Omental fat pad (tissue), 4 donors: ENCODE results near the gene GDF3. TPM values are rescaled to one million over a fixed set of nuclear protein-coding genes. Genes with fewer than 3 reads are reported as not detected.
"Not testable (repeated sequence)": the region's sequence is repeated elsewhere in the genome, so short reads cannot be mapped to it uniquely, and the experiment has no call there.

Experiments used
- ATAC-seq: fragments of 150-250 bp; one replicate; pipeline ENCODE4 v1.9.1; 2016; ENCODE audit warnings: mild to moderate bottlenecking, moderate library complexity; ENCODE audit not compliant: low FRiP score
- DNase-seq: peaks from one replicate; pipeline ENCODE4 v3.0.0-alpha.2; 2019; ENCODE audit warnings: low spot score
- total RNA-seq, 4 donors: library from RNA; depleted of rRNA; stranded (reverse); fragments of >200 nt; gene quantifications; one replicate each; pipeline ENCODE4 v1.1.0, GENCODE V29; 2016
- TF ChIP-seq, protein P1 (sequence below), 3 donors: fragments of 450-650 bp; IDR thresholded peaks; one replicate each; pipeline ENCODE4 v1.5.1; 2016 to 2017; ENCODE audit warnings: antibody characterized with exemption in 3 of 3, mild to moderate bottlenecking in 3 of 3, moderate library complexity in 2 of 3

GDF3 gene
- total RNA-seq, 4 donors from 2014 or later: not detected

- TF ChIP-seq, protein P1, sequence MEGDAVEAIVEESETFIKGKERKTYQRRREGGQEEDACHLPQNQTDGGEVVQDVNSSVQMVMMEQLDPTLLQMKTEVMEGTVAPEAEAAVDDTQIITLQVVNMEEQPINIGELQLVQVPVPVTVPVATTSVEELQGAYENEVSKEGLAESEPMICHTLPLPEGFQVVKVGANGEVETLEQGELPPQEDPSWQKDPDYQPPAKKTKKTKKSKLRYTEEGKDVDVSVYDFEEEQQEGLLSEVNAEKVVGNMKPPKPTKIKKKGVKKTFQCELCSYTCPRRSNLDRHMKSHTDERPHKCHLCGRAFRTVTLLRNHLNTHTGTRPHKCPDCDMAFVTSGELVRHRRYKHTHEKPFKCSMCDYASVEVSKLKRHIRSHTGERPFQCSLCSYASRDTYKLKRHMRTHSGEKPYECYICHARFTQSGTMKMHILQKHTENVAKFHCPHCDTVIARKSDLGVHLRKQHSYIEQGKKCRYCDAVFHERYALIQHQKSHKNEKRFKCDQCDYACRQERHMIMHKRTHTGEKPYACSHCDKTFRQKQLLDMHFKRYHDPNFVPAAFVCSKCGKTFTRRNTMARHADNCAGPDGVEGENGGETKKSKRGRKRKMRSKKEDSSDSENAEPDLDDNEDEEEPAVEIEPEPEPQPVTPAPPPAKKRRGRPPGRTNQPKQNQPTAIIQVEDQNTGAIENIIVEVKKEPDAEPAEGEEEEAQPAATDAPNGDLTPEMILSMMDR (IDR thresholded peaks at IDR 0.05): no peak
- ATAC-seq (no peak), DNase-seq (no peak)
Measured at GRCh38 chr12:7694556-7695236, 879 bp downstream of the GDF3 start.

DNA sequence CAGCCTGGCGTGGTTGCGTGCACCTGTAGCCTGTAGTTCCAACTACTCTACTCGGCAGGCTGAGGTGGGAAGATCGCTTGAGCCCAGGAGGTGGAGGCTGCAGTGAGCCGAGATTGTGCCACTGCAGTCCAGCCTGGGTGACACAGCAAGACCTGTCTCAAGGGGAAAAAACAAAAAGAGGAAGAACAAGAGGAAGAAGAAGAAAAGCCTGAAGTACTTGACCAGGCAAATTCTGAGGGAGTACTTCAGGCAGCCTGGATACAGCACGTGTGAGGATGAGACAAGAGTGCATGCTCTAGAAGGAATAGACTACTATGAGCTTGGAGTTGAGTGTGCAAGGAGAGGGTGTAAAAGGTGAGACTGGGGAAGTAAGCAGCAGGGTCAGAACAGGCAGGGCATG is 1.8 kb downstream of the GDF3 start:
- DNase-seq: no peak
- TF ChIP-seq, protein P1 (IDR thresholded peaks at IDR 0.05): no peak
- no peak for ATAC-seq

DNA sequence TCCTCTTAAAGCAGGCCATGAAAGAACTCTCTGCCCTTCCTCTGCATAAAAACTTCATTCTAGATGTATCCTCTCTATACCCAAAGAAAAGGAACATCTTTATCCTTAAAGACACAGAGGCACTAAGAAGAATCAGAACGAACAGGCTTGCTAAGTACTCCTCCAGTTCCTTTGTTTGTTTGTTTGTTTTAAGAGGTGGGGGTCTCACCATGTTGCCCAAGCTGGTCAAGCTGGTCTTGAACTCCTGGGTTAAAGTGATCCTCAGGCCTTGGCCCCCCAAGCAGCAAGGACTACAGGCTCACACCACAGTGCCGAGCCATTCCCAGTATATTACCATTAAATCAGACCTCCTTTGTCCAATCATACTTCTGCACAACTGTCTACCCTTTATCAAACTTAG is 14.0 kb downstream of the GDF3 start:
- DNase-seq: no peak
- TF ChIP-seq, protein P1 (IDR thresholded peaks at IDR 0.05): no peak
- no peak for ATAC-seq

- TF ChIP-seq, protein P1 (IDR thresholded peaks at IDR 0.05): no peak
- DNase-seq (no peak), ATAC-seq (no peak)
Measured at GRCh38 chr12:7679251-7680045, 16.1 kb downstream of the GDF3 start.

GRCh38 chr12:7678744-7679143 is 16.8 kb downstream of the GDF3 start:
- TF ChIP-seq, protein P1 (IDR thresholded peaks at IDR 0.05): no peak
- DNase-seq: no peak
- no peak for ATAC-seq

- not testable (repeated sequence) for ATAC-seq, DNase-seq
Measured at GRCh38 chr12:7677432-7677888, 18.1 kb downstream of the GDF3 start.

DNA sequence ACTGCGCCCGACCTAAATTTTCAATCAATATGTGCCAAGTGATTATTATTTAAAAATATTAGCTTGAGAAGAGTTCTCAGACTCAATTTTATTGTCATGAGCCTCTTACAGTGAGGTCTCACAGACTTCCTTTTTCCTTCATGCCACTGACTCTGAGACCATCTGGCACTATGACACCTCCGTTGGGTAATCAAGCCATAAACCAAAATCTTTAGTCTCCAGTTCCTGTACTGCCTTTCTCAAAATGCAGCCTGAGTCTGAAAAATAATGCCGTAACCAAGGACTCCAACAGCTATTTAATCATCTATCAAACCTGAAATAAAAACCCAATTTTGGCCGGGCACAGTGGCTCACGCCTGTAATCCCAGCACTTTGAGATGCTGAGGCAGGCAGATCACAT is 20.1 kb downstream of the GDF3 start:
- not testable (repeated sequence) for DNase-seq, ATAC-seq

DNA sequence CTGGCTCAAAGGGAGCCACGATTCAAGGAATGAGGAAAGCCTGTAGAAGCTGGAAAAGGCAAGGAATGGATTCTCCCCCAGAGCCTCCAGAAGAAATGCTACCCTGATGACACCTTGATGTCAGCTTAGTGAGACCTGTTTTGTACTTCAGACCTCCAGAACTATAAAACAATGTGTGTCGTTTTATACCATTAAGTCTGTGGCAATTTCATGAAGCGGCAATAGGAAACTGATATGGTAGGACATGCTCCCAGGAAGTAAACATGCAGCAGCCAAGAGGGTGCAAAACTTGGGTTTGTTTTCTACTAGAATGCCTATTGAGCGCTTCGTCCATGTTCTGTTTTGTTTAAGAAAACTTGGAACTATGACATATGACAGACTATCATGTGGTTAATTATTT is 27.4 kb downstream of the GDF3 start:
- TF ChIP-seq, protein P1 (IDR thresholded peaks at IDR 0.05): no peak
- DNase-seq: no peak
- no peak for ATAC-seq
